Hepatocyte (in vitro differentiated cells): ENCODE data around the gene PIM3. TPM values are rescaled to one million over a fixed set of nuclear protein-coding genes. Genes with fewer than 3 reads are reported as not detected.

ENCODE experiments used
- DNase-seq: peaks from one replicate; pipeline ENCODE4 v3.0.0-alpha.2; 2016; ENCODE audit warnings: low spot score
- H2AFZ ChIP-seq: fragments of 200-600 bp; sonication (generic); 2 replicates; pipeline ENCODE4 v1.6.0; 2016; ENCODE audit warnings: antibody characterized with exemption, mild to moderate bottlenecking
- H3K27ac ChIP-seq: fragments of 200-600 bp; sonication (generic); 2 replicates; pipeline ENCODE4 v1.5.1; 2016; ENCODE audit warnings: mild to moderate bottlenecking
- H3K27me3 ChIP-seq: fragments of 200-600 bp; sonication (generic); 2 replicates; pipeline ENCODE4 v1.6.1; 2016
- H3K36me3 ChIP-seq: fragments of 200-600 bp; sonication (generic); replicated peaks from 2 replicates; pipeline ENCODE4 v1.5.1; 2016; ENCODE audit warnings: low read depth; ENCODE audit not compliant: insufficient read depth
- H3K4me1 ChIP-seq: fragments of 200-600 bp; sonication (generic); 2 replicates; pipeline ENCODE4 v1.5.1; 2016; ENCODE audit warnings: mild to moderate bottlenecking, moderate library complexity; ENCODE audit not compliant: insufficient read depth
- H3K4me2 ChIP-seq: fragments of 200-600 bp; sonication (generic); 2 replicates; pipeline ENCODE4 v1.6.0; 2016
- H3K4me3 ChIP-seq: fragments of 200-600 bp; sonication (generic); 2 replicates; pipeline ENCODE4 v1.5.1; 2016; ENCODE audit warnings: mild to moderate bottlenecking
- H3K79me2 ChIP-seq: fragments of 200-600 bp; sonication (generic); 2 replicates; pipeline ENCODE4 v1.6.0; 2017; ENCODE audit warnings: mild to moderate bottlenecking
- H3K9me2 ChIP-seq: fragments of 200-600 bp; sonication (generic); replicated peaks from 2 replicates; pipeline ENCODE4 v1.6.0; 2017; ENCODE audit warnings: mild to moderate bottlenecking; ENCODE audit not compliant: insufficient read depth
- H3K9me3 ChIP-seq: fragments of 200-600 bp; sonication (generic); 2 replicates; pipeline ENCODE4 v1.5.1; 2016; ENCODE audit warnings: low read depth, mild to moderate bottlenecking
- H4K20me1 ChIP-seq: fragments of 200-600 bp; sonication (generic); 2 replicates; pipeline ENCODE4 v1.6.0; 2016; ENCODE audit warnings: mild to moderate bottlenecking; ENCODE audit not compliant: insufficient read depth, poor library complexity, severe bottlenecking
- CTCF ChIP-seq: fragments of 200-600 bp; sonication (generic); IDR thresholded peaks from 2 replicates; pipeline ENCODE4 v1.5.1; 2016; ENCODE audit warnings: antibody characterized with exemption, mild to moderate bottlenecking; ENCODE audit not compliant: poor library complexity
- EZH2 ChIP-seq: fragments of 200-600 bp; sonication (generic); IDR thresholded peaks from 2 replicates; pipeline ENCODE4 v1.6.1; 2016; ENCODE audit warnings: antibody characterized with exemption, mild to moderate bottlenecking, borderline replicate concordance
- EZH2phosphoT487 ChIP-seq: fragments of 200-600 bp; sonication (generic); IDR thresholded peaks from one replicate; pipeline ENCODE4 v1.6.1; 2018; ENCODE audit warnings: antibody characterized with exemption, mild to moderate bottlenecking, low read depth, moderate library complexity; ENCODE audit not compliant: unreplicated experiment, severe bottlenecking
- WGBS: methylation state at CpG from one replicate; pipeline ENCODE4 v1.1.6; 2016; ENCODE audit warnings: low lambda C conversion rate; ENCODE audit errors: missing lambda C conversion rate; 5-methylcytosine and 5-hydroxymethylcytosine counted together
- polyA plus RNA-seq: library from polyadenylated mRNA; unstranded; fragments of >200 nt; fragmentation: Nextera tagmentation; extraction: Ambion mirVana; gene quantifications from 2 replicates; pipeline ENCODE4 v1.2.1, GENCODE V29; 2016
- total RNA-seq: library from RNA; depleted of rRNA; stranded (reverse); fragments of >200 nt; gene quantifications from 2 replicates; pipeline ENCODE4 v1.2.3, GENCODE V29; 2014

The PIM3 gene
- total and polyA plus RNA-seq, 2 experiments from 2014 or later, result 81.1 to 138 TPM

- H2AFZ ChIP-seq, result no peak overlapping the region
- H3K9me2 ChIP-seq, result no peaks in the 10 kb centered on the region
- H3K27me3 ChIP-seq, result no peaks in the 10 kb centered on the region
- H3K9me3 ChIP-seq, result no peaks in the 10 kb centered on the region
- DNase-seq, result peak; percentile 80
- 85% methylated on average over 15 of the region's 24 CpGs for WGBS
- H3K4me2 ChIP-seq, result peak overlapping the region; percentile 68
- H4K20me1 ChIP-seq, result no peaks in the 10 kb centered on the region
- peaks cover 27% of the 10 kb centered on the region for H3K4me1 ChIP-seq
- TF ChIP-seq EZH2phosphoT487, result no peak
- no peak for TF ChIP-seq CTCF
- TF ChIP-seq EZH2, result no peak
- H3K36me3 ChIP-seq, result no peaks in the 10 kb centered on the region
- peak overlapping the region; percentile 89 for H3K27ac ChIP-seq
- H3K79me2 ChIP-seq, result no peaks in the 10 kb centered on the region
- no peak overlapping the region for H3K4me3 ChIP-seq
These were observed 26.2 kb upstream of the PIM3 start for GRCh38 chr22:49934160-49934890.

- H3K27ac ChIP-seq, result peak overlapping the region; percentile 89
- no peak overlapping the region for H2AFZ ChIP-seq
- no peaks in the 10 kb centered on the region for H3K79me2 ChIP-seq
- peak overlapping the region; percentile 68 for H3K4me2 ChIP-seq
- H3K36me3 ChIP-seq, result no peaks in the 10 kb centered on the region
- no peaks in the 10 kb centered on the region for H4K20me1 ChIP-seq
- 44% methylated on average over 17 of the region's 56 CpGs for WGBS
- DNase-seq, result peak; percentile 91
- H3K27me3 ChIP-seq, result no peaks in the 10 kb centered on the region
- H3K4me3 ChIP-seq, result no peak overlapping the region
- TF ChIP-seq EZH2phosphoT487 (no peak), EZH2 (no peak), CTCF (no peak)
- peaks cover 24% of the 10 kb centered on the region for H3K4me1 ChIP-seq
- H3K9me2 ChIP-seq, result no peaks in the 10 kb centered on the region
- H3K9me3 ChIP-seq, result no peaks in the 10 kb centered on the region
These were observed 25.5 kb upstream of the PIM3 start for GRCh38 chr22:49934891-49935557.

GRCh38 chr22:49935561-49935960, 25.0 kb upstream of the PIM3 start:
- no peaks in the 10 kb centered on the region for H3K27me3 ChIP-seq
- peaks cover 24% of the 10 kb centered on the region for H3K4me1 ChIP-seq
- no peaks in the 10 kb centered on the region for H3K9me3 ChIP-seq
- no CpG with 5 or more reads among the region's 16 CpGs for WGBS
- no peaks in the 10 kb centered on the region for H4K20me1 ChIP-seq
- no peak overlapping the region for H2AFZ ChIP-seq
- no peaks in the 10 kb centered on the region for H3K79me2 ChIP-seq
- no peaks in the 10 kb centered on the region for H3K9me2 ChIP-seq
- peak; percentile 46 for DNase-seq
- peak overlapping the region; percentile 73 for H3K27ac ChIP-seq
- no peaks in the 10 kb centered on the region for H3K36me3 ChIP-seq
- TF ChIP-seq CTCF (no peak), EZH2phosphoT487 (no peak), EZH2 (no peak)
- no peak overlapping the region for H3K4me3 ChIP-seq
- peak overlapping the region; percentile 68 for H3K4me2 ChIP-seq
